HG03025 (cell line): ENCODE results near the gene KIAA1958.

Experiments
- ATAC-seq: cut with Tn5 transposase; IDR thresholded peaks from one replicate; pipeline ENCODE4 v1.9.1; 2021; ENCODE audit warnings: mild to moderate bottlenecking, moderate library complexity; ENCODE audit not compliant: unreplicated experiment, low FRiP score

The KIAA1958 gene

GRCh38 chr9:112705768-112706427, 219.3 kb downstream of the KIAA1958 start:
- no peak for ATAC-seq

DNA sequence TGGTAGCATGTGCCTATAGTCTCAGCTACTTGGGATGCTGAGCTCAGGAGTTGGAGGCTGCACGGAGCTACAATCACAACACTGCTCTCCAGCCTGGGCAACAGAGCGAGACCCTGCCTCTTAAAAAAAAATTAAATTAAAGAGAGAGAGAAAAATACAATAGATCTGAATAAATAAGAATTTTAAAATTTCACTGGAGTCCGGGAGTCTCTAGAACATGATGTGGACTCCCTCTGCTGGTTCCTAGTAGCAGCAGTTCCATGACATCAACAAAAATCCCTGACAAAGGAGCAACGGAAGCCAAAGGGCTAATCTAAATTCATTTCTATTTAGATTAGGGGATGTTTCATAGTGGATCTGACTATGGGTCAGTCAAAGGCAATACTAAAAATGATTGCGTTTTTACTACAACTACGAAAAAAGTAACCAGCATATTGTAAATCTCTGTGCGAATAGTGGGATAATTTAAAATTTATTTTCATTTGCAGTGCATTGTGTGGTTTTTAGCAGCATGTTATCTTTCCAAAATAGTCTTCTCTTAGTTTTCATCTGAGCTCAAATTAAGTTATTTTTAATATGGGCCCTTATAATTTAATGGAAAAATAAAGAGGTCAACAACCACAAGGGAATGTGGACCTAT, 224.5 kb downstream of the KIAA1958 start:
- no peak for ATAC-seq

GRCh38 chr9:112712678-112713077, 226.1 kb downstream of the KIAA1958 start:
- no peak for ATAC-seq

GRCh38 chr9:112717661-112718331, 231.2 kb downstream of the KIAA1958 start, which contains the start of gene INIP:
Gene INIP, minus strand, starts transcription at chr9:112718117. Its CDS starts 1,632 bp downstream, at chr9:112716485.
- ATAC-seq: peak; percentile 94
